ENCODE data around the gene CENPA.

DNA sequence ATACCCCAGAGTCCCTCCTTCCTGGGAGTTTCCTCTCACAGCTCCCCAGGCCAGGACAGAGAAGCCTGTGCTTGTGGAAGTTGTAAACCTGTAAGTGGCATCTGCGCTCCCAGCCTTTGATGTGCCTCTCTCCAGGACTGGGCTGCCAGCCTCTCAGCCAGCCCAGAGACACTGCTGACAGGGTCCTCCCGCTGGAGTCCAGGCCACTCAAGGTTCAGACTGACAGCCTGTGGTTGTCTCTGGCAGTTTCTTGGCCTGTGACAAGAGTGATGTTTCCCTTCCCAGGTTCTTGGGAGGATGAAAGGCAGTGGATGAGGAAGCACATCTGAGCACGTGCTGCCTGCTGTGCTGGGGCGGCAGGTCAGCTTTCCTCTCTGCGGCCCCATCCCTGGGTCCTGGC is 18.7 kb upstream of the CENPA start:
- TF ChIP-seq CTCF (IDR thresholded peaks at IDR 0.05): no peak
- no peak for TF ChIP-seq CEBPB (IDR thresholded peaks at IDR 0.05)
- no peak for TF ChIP-seq EHMT2 (IDR thresholded peaks at IDR 0.05; ENCODE audit: low read depth)
- no peak for TF ChIP-seq ESRRA (IDR thresholded peaks at IDR 0.05; ENCODE audit: borderline replicate concordance, low read length)
- no peak for TF ChIP-seq E2F6 (IDR thresholded peaks at IDR 0.05; ENCODE audit: borderline replicate concordance, low read depth)
- no peak for TF ChIP-seq MAFK (IDR thresholded peaks at IDR 0.05; ENCODE audit: partially characterized antibody)
- no peak for TF ChIP-seq RARB (CRISPR knock-in tag; IDR thresholded peaks at IDR 0.05)

Data from A549 (cell line).